Mesenteric fat pad (tissue), 1 donor: Measurements from ENCODE around the gene NRDC. TPM values are rescaled to one million over a fixed set of nuclear protein-coding genes. Genes with fewer than 3 reads are reported as not detected.

Experiments used
- microRNA-seq: library from miRNA; unstranded; fragments of <30 nt; microRNA quantifications from one replicate; pipeline ENCODE4 v1.2.0, GENCODE V29; 2020; ENCODE audit warnings: borderline number of aligned reads
- total RNA-seq: library from RNA; stranded (reverse); fragmentation: NEBNext Ultra II Directional; extraction: Animal tissue kit (Norgen Biotek cat#: 25700); gene quantifications from one replicate; pipeline ENCODE4 v1.2.1, GENCODE V29; 2021
- donor health status: DM: yes; HTN: yes; CAD: no.

The NRDC gene
- total RNA-seq, 1 donor from 2014 or later = 129 TPM

Small RNA genes within 50 kb of the gene (microRNA-seq; reads per million reads assigned to microRNA genes)
- gene MIR761 = not detected

Other genes starting within 250 kb of the NRDC start
- not detected for gene RAB3B, start 112.0 kb upstream of the NRDC start, total RNA-seq
- 9.7 TPM for gene KTI12, start 155.1 kb upstream of the NRDC start, total RNA-seq
- 36.4 TPM for gene TXNDC12, start 176.5 kb upstream of the NRDC start, total RNA-seq
- gene BTF3L4, start 177.6 kb upstream of the NRDC start, total RNA-seq = 42.1 TPM